HL-60 (cell line): ENCODE data around the gene ATP2B3.

Source experiments
- CTCF ChIP-seq: IDR thresholded peaks from one replicate; pipeline ENCODE4 v1.5.1; 2011; ENCODE audit warnings: low read length, control low read depth, inconsistent platforms; ENCODE audit not compliant: insufficient read depth
- GABPA ChIP-seq: IDR thresholded peaks from 2 replicates; pipeline ENCODE4 v1.6.1; 2012; ENCODE audit warnings: low read depth
- POLR2AphosphoS5 ChIP-seq: IDR thresholded peaks from 2 replicates; pipeline ENCODE4 v1.6.1; 2012; ENCODE audit warnings: low read depth
- REST ChIP-seq: IDR thresholded peaks from 2 replicates; pipeline ENCODE4 v1.6.1; 2012; ENCODE audit warnings: low read depth; ENCODE audit not compliant: insufficient replicate concordance

- no peak for TF ChIP-seq POLR2AphosphoS5
- TF ChIP-seq CTCF = no peak
- no peak for TF ChIP-seq GABPA
- no peak for TF ChIP-seq REST
Measured at GRCh38 chrX:153611298-153612095, 94.1 kb downstream of the ATP2B3 start.
